HepG2 (cell line): ENCODE measurements around the gene PEPD. TPM values are rescaled to one million over a fixed set of nuclear protein-coding genes. Genes with fewer than 3 reads are reported as not detected.
A peak's percentile ranks its signal among the peaks of the same experiment; 100 is the strongest.

Experiments used
- ATAC-seq: fragments of 200-7000 bp; cut with Tn5 transposase; 3 replicates; pipeline ENCODE4 v1.9.1; 2020; ENCODE audit warnings: mild to moderate bottlenecking, moderate library complexity
- BruUV-seq: library from RNA; stranded (reverse); fragments of 400-500 nt; replicated peaks from 2 replicates; lab custom pipeline; 2021; lab: Mats Ljungman, UMichigan
- CTCF ChIA-PET: fragments of 300-600 bp; formaldehyde crosslinking; extraction: SDS; loops from one replicate; lab custom pipeline; 2021; ENCODE audit warnings: low total read pairs, inconsistent platforms, low intra/inter-chr PET ratio; lab: Yijun Ruan, JAX
- POLR2A ChIA-PET: fragments of 350-600 bp; sonication (Branson Sonifier 250); formaldehyde crosslinking; loops from one replicate; lab custom pipeline; 2020; ENCODE audit warnings: antibody characterized with exemption, inconsistent platforms; lab: Yijun Ruan, JAX
- DNase-seq: peaks from one replicate; pipeline ENCODE4 v3.0.0-alpha.2; 2015; ENCODE audit warnings: low spot score
- FAIRE-seq: peaks from 3 replicates; lab custom pipeline; 2011; peaks lifted over from hg19 to GRCh38; lab: Jason Lieb, UNC
- H2AFZ ChIP-seq: one replicate; pipeline ENCODE4 v1.6.1; 2011; ENCODE audit warnings: low read length, inconsistent platforms
- H3K27ac ChIP-seq: fragments of 300-600 bp; 3 replicates; pipeline ENCODE4 v1.8.0; 2011; ENCODE audit warnings: mixed run types, mild to moderate bottlenecking, mixed read lengths, low read length, inconsistent platforms; ENCODE audit not compliant: insufficient read depth; ENCODE audit errors: extremely low read length
- H3K27me3 ChIP-seq, 2 experiments: fragments of 200-600 bp in 1 of 2; 2 replicates in 1 of 2; 3 replicates in 1 of 2; pipeline versions ENCODE4 v1.6.0 to v1.8.0; 2011; ENCODE audit warnings: low read length in 2 of 2, mild to moderate bottlenecking in 2 of 2, moderate library complexity in 2 of 2, inconsistent platforms in 1 of 2; ENCODE audit not compliant: insufficient read depth in 2 of 2, control insufficient read depth in 1 of 2
- H3K36me3 ChIP-seq, 2 experiments: fragments of 200-600 bp in 1 of 2; replicated peaks in 1 of 2; 2 replicates in 1 of 2; 3 replicates in 1 of 2; pipeline versions ENCODE4 v1.5.1 to v1.8.0; 2011; ENCODE audit warnings: low read length in 2 of 2, inconsistent platforms in 1 of 2; ENCODE audit not compliant: insufficient read depth in 2 of 2, control insufficient read depth in 1 of 2
- H3K4me1 ChIP-seq: 2 replicates; pipeline ENCODE4 v1.5.1; 2012; ENCODE audit warnings: low read length, inconsistent platforms; ENCODE audit not compliant: insufficient read depth
- H3K4me2 ChIP-seq: 2 replicates; pipeline ENCODE4 v1.6.0; 2011; ENCODE audit warnings: low read depth, low read length, inconsistent platforms
- H3K4me3 ChIP-seq, 3 experiments: fragments of 200-600 bp in 1 of 3; sonication (generic), shearing (Covaris generic) in 1 of 3; replicated peaks in 1 of 3; 2 replicates each; pipeline ENCODE4 v1.5.1; 2011 to 2016; ENCODE audit warnings: low read length in 3 of 3, inconsistent platforms in 2 of 3, low read depth in 2 of 3, mild to moderate bottlenecking in 2 of 3, control low read depth in 1 of 3, mixed read lengths in 1 of 3; ENCODE audit not compliant: insufficient read depth in 1 of 3
- H3K79me2 ChIP-seq: one replicate; pipeline ENCODE4 v1.6.1; 2011; ENCODE audit warnings: low read length, inconsistent platforms; ENCODE audit not compliant: insufficient read depth
- H3K9ac ChIP-seq: 2 replicates; pipeline ENCODE4 v1.6.0; 2011; ENCODE audit warnings: mild to moderate bottlenecking, low read depth, low read length, inconsistent platforms; ENCODE audit not compliant: insufficient read depth
- H3K9me3 ChIP-seq: 2 replicates; pipeline ENCODE4 v1.5.1; 2012; ENCODE audit warnings: mild to moderate bottlenecking, low read length
- H4K20me1 ChIP-seq: 2 replicates; pipeline ENCODE4 v1.6.0; 2011; ENCODE audit warnings: inconsistent platforms, mild to moderate bottlenecking, low read length, moderate library complexity; ENCODE audit not compliant: insufficient read depth
- ASH2L ChIP-seq: fragments of 300-600, 200-600 bp; sonication (generic); IDR thresholded peaks from 2 replicates; pipeline ENCODE4 v1.7.0; 2017; ENCODE audit warnings: low read depth, mild to moderate bottlenecking, moderate library complexity, mixed read lengths, low read length; ENCODE audit not compliant: insufficient read length
- BRCA1 ChIP-seq: sonication (generic); formaldehyde crosslinking; IDR thresholded peaks from 2 replicates; pipeline ENCODE4 v1.4.0; 2020; ENCODE audit warnings: missing genetic modification reagents
- CREB1 ChIP-seq, 2 experiments: fragments of 450-650 bp in 1 of 2; IDR thresholded peaks; 2 replicates each; pipeline ENCODE4 v1.6.1; 2016 to 2017; ENCODE audit warnings: control low read depth in 1 of 2, mild to moderate bottlenecking in 1 of 2, missing compliant biosample characterization in 1 of 2, missing genetic modification characterization in 1 of 2
- HNRNPH1 ChIP-seq: fragments of 200-400 bp; formaldehyde crosslinking; optimal IDR thresholded peaks from 2 replicates; pipeline ENCODE3; 2017; ENCODE audit warnings: mild to moderate bottlenecking, low read depth, low read length
- IKZF4 ChIP-seq: sonication (generic); formaldehyde crosslinking; IDR thresholded peaks from 2 replicates; pipeline ENCODE4 v1.5.1; 2020; ENCODE audit warnings: borderline replicate concordance, mild to moderate bottlenecking, low read depth, missing genetic modification reagents; ENCODE audit errors: not compliant biosample characterization
- NAIF1 ChIP-seq: sonication (generic); formaldehyde crosslinking; IDR thresholded peaks from 2 replicates; pipeline ENCODE4 v1.5.0; 2020; ENCODE audit warnings: mild to moderate bottlenecking, missing genetic modification reagents, borderline replicate concordance
- NR3C1 ChIP-seq: sonication (generic); formaldehyde crosslinking; IDR thresholded peaks from 2 replicates; pipeline ENCODE4 v1.4.0; 2020; ENCODE audit warnings: missing genetic modification reagents
- RBM22 ChIP-seq: fragments of 200-400 bp; formaldehyde crosslinking; optimal IDR thresholded peaks from 2 replicates; pipeline ENCODE3; 2017; ENCODE audit warnings: mild to moderate bottlenecking, low read length, moderate library complexity
- TBX2 ChIP-seq: sonication (generic); formaldehyde crosslinking; IDR thresholded peaks from 2 replicates; pipeline ENCODE4 v1.5.0; 2020; ENCODE audit warnings: missing genetic modification reagents, mild to moderate bottlenecking, borderline replicate concordance
- ZIK1 ChIP-seq: sonication (generic); formaldehyde crosslinking; IDR thresholded peaks from 2 replicates; pipeline ENCODE4 v1.5.0; 2020; ENCODE audit warnings: mild to moderate bottlenecking, low read depth, missing genetic modification reagents, borderline replicate concordance
- ZNF124 ChIP-seq: sonication (generic); formaldehyde crosslinking; IDR thresholded peaks from 2 replicates; pipeline ENCODE4 v1.4.0; 2020; ENCODE audit warnings: missing genetic modification reagents
- ZNF335 ChIP-seq: sonication (generic); formaldehyde crosslinking; IDR thresholded peaks from 2 replicates; pipeline ENCODE4 v1.4.0; 2020; ENCODE audit warnings: missing genetic modification reagents
- ZNF446 ChIP-seq: sonication (generic); formaldehyde crosslinking; IDR thresholded peaks from 2 replicates; pipeline ENCODE4 v1.5.0; 2020; ENCODE audit warnings: mild to moderate bottlenecking, missing genetic modification reagents
- ZNF501 ChIP-seq: sonication (generic); formaldehyde crosslinking; IDR thresholded peaks from 2 replicates; pipeline ENCODE4 v1.5.1; 2020; ENCODE audit warnings: mild to moderate bottlenecking, moderate library complexity, missing genetic modification reagents
- ZNF562 ChIP-seq: sonication (generic); formaldehyde crosslinking; IDR thresholded peaks from 2 replicates; pipeline ENCODE4 v1.8.0; 2022; ENCODE audit warnings: missing genetic modification reagents, borderline replicate concordance
- ZNF720 ChIP-seq: sonication (generic); formaldehyde crosslinking; IDR thresholded peaks from 2 replicates; pipeline ENCODE4 v1.4.0; 2020; ENCODE audit warnings: missing genetic modification reagents
- ZSCAN12 ChIP-seq: sonication (generic); formaldehyde crosslinking; IDR thresholded peaks from 2 replicates; pipeline ENCODE4 v1.9.0; 2021; ENCODE audit warnings: mild to moderate bottlenecking, missing genetic modification reagents
- ZSCAN25 ChIP-seq: sonication (generic); formaldehyde crosslinking; IDR thresholded peaks from 2 replicates; pipeline ENCODE4 v1.8.0; 2022; ENCODE audit warnings: mild to moderate bottlenecking, missing genetic modification reagents
- WGBS: methylation state at CpG from one replicate; pipeline ENCODE4 v1.1.6; 2017; ENCODE audit warnings: low lambda C conversion rate; 5-methylcytosine and 5-hydroxymethylcytosine counted together
- in situ Hi-C: cut with HindIII; loops from 2 replicates; pipeline ENCODE4 v1.10.0; 2017; ENCODE audit warnings: low pct_unique_long_range_greater_than_20kb; ENCODE audit not compliant: extremely low pct_ligation_motif_present
- intact Hi-C: fragments of 100-400 bp; cut with micrococcal nuclease; formaldehyde crosslinking; loops from one replicate; pipeline ENCODE4 v1.10.0; 2022; ENCODE audit not compliant: unreplicated experiment
- polyA plus RNA-seq, 8 experiments: library from polyadenylated mRNA; depleted of rRNA in 3 of 8; stranded (reverse) in 7 of 8; unstranded in 1 of 8; fragments of >200 nt; fragmentation: Illumina TruSeq in 4 of 8; extraction: Trizol in 4 of 8; gene quantifications; 2 replicates each; pipeline versions ENCODE4 v1.2.1 to v1.2.3, GENCODE V29; 2011 to 2016; ENCODE audit warnings: low read depth in 4 of 8, missing spikeins in 1 of 8, mixed read lengths in 1 of 8; ENCODE audit not compliant: insufficient read depth in 1 of 8
- total RNA-seq, 5 experiments: library from RNA; depleted of rRNA; stranded (reverse); fragments of >200 nt; fragmentation: Illumina TruSeq; extraction: Trizol; gene quantifications; 2 replicates each; pipeline ENCODE4 v1.2.3, GENCODE V29; 2016; ENCODE audit warnings: low read depth in 1 of 5
- TF ChIP-seq, protein P1 (sequence below): sonication (generic); formaldehyde crosslinking; IDR thresholded peaks from 2 replicates; pipeline ENCODE4 v1.8.0; 2022; ENCODE audit warnings: mild to moderate bottlenecking, missing genetic modification reagents
- TF ChIP-seq, protein P2 (sequence below): sonication (generic); formaldehyde crosslinking; IDR thresholded peaks from 2 replicates; pipeline ENCODE4 v1.4.0; 2020; ENCODE audit warnings: missing genetic modification reagents, borderline replicate concordance

The PEPD gene
- total and polyA plus RNA-seq, 2 of the 13 experiments (the other 11 are each of a cell fraction or from before 2014, with no cell fraction given), result 60.7 to 75.1 TPM

DNA sequence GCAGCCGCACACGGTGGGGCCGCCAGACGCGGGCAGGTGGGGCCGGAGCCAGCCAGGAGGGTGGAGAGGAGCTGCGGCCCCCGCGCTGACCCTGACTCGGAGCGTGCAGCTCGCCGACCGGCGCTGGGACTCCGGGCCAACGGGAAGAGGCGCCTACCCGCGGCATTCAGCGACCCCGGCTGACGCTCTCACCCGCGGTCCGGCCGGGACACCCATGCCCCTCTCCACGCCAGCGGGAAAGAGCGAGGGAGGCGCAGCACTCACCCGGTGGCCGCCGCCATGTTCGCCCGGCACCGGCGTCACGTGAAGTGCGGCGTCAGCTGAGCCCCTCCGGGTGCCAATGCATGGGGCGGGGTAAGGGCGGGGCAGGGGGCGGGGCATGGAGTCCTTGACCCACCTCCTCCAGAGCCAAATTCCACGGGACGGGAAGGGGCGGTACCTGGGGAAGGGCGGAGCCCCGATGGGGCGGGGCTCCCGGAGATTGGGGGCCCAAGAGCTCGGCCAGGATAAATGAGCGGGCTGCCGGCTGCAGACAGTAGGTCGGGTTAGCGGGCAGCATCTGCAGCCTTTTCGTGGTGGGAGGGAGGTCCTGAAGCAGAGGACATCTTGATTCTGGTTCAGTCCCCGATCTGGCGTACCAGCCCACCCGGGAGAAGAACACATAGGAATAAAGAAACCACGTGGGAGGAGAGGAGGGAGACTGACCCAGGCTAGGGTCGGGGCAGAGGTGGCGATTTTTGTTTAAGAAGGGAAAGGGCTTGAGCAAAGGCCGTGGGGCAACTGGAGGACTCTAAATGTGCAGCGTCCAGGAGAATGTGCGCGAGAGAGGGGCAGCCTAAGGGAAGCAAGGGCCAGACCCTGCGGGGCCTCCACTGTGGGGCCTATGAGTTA, at the start of gene PEPD (continued):
- TF ChIP-seq ZNF720 (no peak), ASH2L (peak; percentile 48), ZNF562 (CRISPR knock-in tag) (no peak), HNRNPH1 (no peak), ZIK1 (CRISPR knock-in tag) (peak; percentile 81; the same call in 1 of the 2 replicates), BRCA1 (CRISPR knock-in tag) (no peak), ZNF335 (CRISPR knock-in tag) (no peak), CREB1 (IDR thresholded peaks at IDR 0.05) (0 out of 2 replicates have a peak, but pooled peaks have one; percentile 15), CREB1 (CRISPR knock-in tag; IDR thresholded peaks at IDR 0.05) (no peak), ZNF124 (CRISPR knock-in tag) (no peak)
- TF ChIP-seq, all 625 proteins: peak for 174

DNA sequence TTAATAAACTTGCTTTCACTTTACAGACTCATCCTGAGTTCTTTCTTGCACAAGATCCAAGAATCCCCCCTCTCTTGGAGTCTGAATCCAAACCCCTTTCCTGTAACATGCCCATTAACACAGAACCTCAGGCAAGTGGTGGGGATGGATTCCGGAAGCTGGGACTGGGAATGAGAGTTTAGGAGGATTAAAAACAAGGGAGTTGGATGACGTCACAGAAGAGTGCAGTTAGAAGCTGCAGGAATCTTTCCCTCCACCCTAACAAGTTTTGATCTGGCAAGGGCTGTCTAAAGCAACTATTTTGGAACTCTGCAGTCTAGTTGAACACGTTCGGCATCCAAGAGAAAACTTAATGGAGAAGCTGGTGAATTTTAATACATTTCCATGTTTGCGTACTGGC, 48.2 kb upstream of the PEPD start:
- intact Hi-C loops, result no loop called here
- Histone ChIP-seq H2AFZ (no peak overlapping the region), H3K4me1 (no peaks in the 10 kb centered on the region), H3K27ac (no peak overlapping the region), H3K36me3 (no peaks in the 10 kb centered on the region), H3K4me2 (no peak overlapping the region), H3K4me3 (no peak overlapping the region), H3K79me2 (no peaks in the 10 kb centered on the region), H3K9ac (no peak overlapping the region), H4K20me1 (no peaks in the 10 kb centered on the region), H3K27me3 (no peaks in the 10 kb centered on the region), H3K9me3 (peaks cover 12% of the 10 kb centered on the region)
- 27% methylated on average over 5 of the region's 5 CpGs for WGBS
- FAIRE-seq, result no peak
- no peak for ATAC-seq
- CTCF ChIA-PET, result no interaction called here
- no peak for DNase-seq
- in situ Hi-C loops, result no loop called here
- BruUV-seq, result no TSS peak
- POLR2A ChIA-PET, result no interaction called here
- TF ChIP-seq TBX2 (CRISPR knock-in tag) (no peak), RBM22 (no peak), ZNF501 (CRISPR knock-in tag) (no peak), ZNF446 (no peak), NR3C1 (CRISPR knock-in tag) (no peak), ZSCAN12 (CRISPR knock-in tag) (no peak), IKZF4 (CRISPR knock-in tag) (no peak), ZSCAN25 (CRISPR knock-in tag) (no peak), NAIF1 (CRISPR knock-in tag) (no peak)
- TF ChIP-seq, protein P1, sequence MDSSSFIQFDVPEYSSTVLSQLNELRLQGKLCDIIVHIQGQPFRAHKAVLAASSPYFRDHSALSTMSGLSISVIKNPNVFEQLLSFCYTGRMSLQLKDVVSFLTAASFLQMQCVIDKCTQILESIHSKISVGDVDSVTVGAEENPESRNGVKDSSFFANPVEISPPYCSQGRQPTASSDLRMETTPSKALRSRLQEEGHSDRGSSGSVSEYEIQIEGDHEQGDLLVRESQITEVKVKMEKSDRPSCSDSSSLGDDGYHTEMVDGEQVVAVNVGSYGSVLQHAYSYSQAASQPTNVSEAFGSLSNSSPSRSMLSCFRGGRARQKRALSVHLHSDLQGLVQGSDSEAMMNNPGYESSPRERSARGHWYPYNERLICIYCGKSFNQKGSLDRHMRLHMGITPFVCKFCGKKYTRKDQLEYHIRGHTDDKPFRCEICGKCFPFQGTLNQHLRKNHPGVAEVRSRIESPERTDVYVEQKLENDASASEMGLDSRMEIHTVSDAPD (CRISPR knock-in tag), result no peak
- TF ChIP-seq, protein P2, sequence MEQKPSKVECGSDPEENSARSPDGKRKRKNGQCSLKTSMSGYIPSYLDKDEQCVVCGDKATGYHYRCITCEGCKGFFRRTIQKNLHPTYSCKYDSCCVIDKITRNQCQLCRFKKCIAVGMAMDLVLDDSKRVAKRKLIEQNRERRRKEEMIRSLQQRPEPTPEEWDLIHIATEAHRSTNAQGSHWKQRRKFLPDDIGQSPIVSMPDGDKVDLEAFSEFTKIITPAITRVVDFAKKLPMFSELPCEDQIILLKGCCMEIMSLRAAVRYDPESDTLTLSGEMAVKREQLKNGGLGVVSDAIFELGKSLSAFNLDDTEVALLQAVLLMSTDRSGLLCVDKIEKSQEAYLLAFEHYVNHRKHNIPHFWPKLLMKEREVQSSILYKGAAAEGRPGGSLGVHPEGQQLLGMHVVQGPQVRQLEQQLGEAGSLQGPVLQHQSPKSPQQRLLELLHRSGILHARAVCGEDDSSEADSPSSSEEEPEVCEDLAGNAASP, result no peak
